Measurements from ENCODE around the gene KDM4C.

KDM4C gene

DNA sequence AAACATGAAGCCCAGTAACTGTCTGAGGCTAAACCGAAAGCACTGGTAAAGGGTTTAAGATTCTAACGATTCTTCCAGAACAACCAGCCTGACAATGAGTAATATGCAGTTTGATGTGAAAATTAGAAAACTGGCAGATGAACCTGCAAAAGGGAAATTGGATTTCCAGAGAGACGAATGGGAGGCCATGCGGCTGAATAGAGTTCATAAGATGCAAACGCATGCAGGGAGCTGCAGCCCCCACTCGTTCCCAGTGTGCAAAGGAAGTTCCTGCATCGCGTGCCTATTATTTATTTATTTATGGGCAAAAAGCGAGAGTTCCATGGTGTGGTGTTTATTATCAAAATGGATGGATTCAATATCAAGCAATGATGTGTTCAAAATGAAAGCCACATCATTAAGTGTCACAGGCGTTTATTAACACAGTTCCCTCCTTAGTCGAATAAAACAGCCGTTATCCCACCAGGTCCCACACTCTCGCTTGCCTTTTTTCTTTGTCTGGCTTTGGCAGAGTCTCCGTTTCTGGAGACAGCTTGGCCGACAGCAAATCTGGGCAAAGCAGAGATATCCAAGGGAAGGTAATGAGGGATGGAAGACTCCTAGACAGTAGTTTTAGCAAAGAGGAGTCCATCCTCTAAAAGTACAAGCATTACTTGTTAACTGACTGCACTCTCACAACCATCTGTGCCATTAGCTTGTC is 451.4 kb downstream of the KDM4C start:
- TF ChIP-seq EP300 (IDR thresholded peaks at IDR 0.05; ENCODE audit: borderline replicate concordance) (no peak), NFIC (IDR thresholded peaks at IDR 0.05) (no peak), YY1 (IDR thresholded peaks at IDR 0.05; ENCODE audit: low read depth) (no peak)
- TF ChIP-seq, protein P1, sequence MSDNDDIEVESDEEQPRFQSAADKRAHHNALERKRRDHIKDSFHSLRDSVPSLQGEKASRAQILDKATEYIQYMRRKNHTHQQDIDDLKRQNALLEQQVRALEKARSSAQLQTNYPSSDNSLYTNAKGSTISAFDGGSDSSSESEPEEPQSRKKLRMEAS (IDR thresholded peaks at IDR 0.05) = no peak

DNA sequence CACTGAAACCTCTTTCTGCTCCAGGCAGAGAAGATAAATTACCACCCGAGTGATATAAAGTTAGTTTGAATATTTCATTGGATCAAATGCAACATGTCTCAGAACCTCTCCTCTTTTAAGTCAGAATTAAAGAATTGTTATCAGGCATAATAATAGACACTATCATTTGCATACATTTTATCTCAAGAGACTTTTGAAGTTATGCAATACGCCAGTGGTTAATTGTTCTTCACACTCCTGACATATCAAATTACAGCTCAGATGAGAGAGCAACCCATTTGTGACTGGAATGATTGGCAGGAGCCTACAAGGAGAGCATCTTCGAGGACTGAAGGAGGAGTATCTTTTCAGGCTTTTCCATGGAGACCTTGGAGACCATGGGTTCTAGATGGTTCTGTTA is 452.2 kb downstream of the KDM4C start:
- TF ChIP-seq, protein P2, sequence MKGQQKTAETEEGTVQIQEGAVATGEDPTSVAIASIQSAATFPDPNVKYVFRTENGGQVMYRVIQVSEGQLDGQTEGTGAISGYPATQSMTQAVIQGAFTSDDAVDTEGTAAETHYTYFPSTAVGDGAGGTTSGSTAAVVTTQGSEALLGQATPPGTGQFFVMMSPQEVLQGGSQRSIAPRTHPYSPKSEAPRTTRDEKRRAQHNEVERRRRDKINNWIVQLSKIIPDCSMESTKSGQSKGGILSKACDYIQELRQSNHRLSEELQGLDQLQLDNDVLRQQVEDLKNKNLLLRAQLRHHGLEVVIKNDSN (IDR thresholded peaks at IDR 0.05) = no peak
- TF ChIP-seq TAF1 (IDR thresholded peaks at IDR 0.05; ENCODE audit: low read depth) (no peak), EP300 (IDR thresholded peaks at IDR 0.05; ENCODE audit: borderline replicate concordance) (no peak), EGR1 (IDR thresholded peaks at IDR 0.05) (no peak), CREB1 (IDR thresholded peaks at IDR 0.05; ENCODE audit: low read depth) (no peak), YY1 (IDR thresholded peaks at IDR 0.05; ENCODE audit: low read depth) (no peak), FOXM1 (IDR thresholded peaks at IDR 0.05; ENCODE audit: borderline replicate concordance, low read depth) (no peak), RAD21 (IDR thresholded peaks at IDR 0.05; ENCODE audit: low read depth) (no peak), TCF12 (IDR thresholded peaks at IDR 0.05; ENCODE audit: low read depth) (no peak), CEBPB (IDR thresholded peaks at IDR 0.05) (no peak), NFIC (IDR thresholded peaks at IDR 0.05) (no peak)
- TF ChIP-seq, protein P3, sequence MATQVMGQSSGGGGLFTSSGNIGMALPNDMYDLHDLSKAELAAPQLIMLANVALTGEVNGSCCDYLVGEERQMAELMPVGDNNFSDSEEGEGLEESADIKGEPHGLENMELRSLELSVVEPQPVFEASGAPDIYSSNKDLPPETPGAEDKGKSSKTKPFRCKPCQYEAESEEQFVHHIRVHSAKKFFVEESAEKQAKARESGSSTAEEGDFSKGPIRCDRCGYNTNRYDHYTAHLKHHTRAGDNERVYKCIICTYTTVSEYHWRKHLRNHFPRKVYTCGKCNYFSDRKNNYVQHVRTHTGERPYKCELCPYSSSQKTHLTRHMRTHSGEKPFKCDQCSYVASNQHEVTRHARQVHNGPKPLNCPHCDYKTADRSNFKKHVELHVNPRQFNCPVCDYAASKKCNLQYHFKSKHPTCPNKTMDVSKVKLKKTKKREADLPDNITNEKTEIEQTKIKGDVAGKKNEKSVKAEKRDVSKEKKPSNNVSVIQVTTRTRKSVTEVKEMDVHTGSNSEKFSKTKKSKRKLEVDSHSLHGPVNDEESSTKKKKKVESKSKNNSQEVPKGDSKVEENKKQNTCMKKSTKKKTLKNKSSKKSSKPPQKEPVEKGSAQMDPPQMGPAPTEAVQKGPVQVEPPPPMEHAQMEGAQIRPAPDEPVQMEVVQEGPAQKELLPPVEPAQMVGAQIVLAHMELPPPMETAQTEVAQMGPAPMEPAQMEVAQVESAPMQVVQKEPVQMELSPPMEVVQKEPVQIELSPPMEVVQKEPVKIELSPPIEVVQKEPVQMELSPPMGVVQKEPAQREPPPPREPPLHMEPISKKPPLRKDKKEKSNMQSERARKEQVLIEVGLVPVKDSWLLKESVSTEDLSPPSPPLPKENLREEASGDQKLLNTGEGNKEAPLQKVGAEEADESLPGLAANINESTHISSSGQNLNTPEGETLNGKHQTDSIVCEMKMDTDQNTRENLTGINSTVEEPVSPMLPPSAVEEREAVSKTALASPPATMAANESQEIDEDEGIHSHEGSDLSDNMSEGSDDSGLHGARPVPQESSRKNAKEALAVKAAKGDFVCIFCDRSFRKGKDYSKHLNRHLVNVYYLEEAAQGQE (IDR thresholded peaks at IDR 0.05; ENCODE audit: low read depth) = no peak

DNA sequence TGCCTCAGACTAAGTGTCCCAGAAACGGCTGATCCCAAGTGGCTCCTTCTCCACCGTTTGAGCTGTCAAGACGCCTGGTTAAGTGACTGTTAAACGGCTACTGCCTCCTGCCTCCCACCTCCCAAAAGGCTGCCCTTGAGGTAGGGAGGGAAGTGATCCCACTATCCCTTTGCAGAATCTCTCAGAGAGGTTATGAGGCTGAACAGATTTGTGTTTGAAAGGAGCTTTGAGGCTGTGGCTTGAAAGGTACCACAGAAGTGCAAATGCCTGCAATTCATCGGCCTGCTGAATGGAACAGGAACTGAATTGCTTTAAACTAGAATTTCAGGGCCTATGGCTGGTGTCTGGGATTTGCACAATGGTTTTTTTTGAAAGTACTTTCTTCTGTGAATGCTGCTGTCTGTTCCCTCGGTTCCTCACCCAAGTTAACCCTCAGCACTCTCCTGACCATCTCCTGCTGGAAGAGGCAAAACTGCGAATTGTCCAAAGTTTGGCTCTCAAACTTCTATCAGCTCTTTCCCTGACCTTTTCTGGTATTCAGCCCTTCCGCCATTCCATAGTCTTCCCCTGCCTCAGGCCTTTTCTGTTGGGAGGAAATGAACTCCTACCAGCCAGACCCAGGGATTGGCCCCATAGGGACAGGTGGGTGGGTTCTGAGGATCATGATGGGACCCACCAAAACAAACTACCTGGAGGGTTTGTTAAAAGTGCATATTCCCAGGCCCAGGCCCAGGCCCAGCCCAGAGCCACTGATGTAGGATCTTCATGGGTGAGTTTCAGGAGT is 453.3 kb downstream of the KDM4C start:
- no peak for TF ChIP-seq YY1 (IDR thresholded peaks at IDR 0.05; ENCODE audit: low read depth)

DNA sequence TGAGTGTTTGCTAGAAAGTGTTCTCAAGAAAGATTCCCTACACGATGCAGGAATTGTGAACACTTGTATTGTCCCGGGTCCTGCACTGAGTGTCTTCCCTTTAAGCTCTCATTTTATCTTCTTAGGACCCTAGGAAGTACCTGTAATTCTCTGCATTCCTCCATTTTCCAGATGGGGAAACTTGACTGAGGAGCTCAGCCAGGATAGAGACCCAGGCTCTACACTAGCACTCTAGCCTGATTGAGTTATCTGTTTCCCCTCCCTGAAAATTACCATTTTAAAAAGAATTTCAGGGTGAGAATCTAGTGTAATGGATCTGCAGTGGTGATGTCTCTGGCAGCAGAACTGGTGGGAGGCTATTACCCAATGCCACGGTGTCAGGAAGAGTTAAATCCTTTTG is 453.9 kb downstream of the KDM4C start:
- no peak for TF ChIP-seq RAD21 (IDR thresholded peaks at IDR 0.05; ENCODE audit: low read depth)
- TF ChIP-seq FOXM1 (IDR thresholded peaks at IDR 0.05; ENCODE audit: borderline replicate concordance, low read depth) = no peak
- no peak for TF ChIP-seq ZBTB7A (IDR thresholded peaks at IDR 0.05; ENCODE audit: low read depth)
- TF ChIP-seq CREB1 (IDR thresholded peaks at IDR 0.05; ENCODE audit: low read depth) = no peak
- TF ChIP-seq TAF1 (IDR thresholded peaks at IDR 0.05; ENCODE audit: low read depth) = no peak
- no peak for TF ChIP-seq TCF12 (IDR thresholded peaks at IDR 0.05; ENCODE audit: low read depth)
- no peak for TF ChIP-seq EP300 (IDR thresholded peaks at IDR 0.05; ENCODE audit: borderline replicate concordance)

DNA sequence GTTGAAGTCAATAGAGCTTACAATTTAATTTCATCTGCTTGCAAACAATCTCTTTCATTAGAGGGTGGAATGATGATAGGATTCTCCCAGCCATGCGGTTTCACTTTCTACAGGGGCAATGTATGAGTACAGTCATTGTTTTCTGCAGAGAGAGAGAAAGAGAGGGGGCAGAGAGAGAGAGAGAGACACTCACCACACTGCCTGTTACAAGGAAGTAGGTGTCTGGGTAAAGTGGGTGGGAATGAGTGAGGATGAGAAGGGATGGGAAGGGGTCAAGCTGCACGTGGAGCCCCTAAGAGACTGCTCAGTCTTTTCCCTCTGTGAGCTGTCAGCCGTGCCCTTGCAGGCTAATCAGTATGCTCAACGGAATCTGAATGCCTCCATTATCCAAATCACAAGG is 454.3 kb downstream of the KDM4C start:
- no peak for TF ChIP-seq TCF12 (IDR thresholded peaks at IDR 0.05; ENCODE audit: low read depth)
- no peak for TF ChIP-seq EP300 (IDR thresholded peaks at IDR 0.05; ENCODE audit: borderline replicate concordance)

DNA sequence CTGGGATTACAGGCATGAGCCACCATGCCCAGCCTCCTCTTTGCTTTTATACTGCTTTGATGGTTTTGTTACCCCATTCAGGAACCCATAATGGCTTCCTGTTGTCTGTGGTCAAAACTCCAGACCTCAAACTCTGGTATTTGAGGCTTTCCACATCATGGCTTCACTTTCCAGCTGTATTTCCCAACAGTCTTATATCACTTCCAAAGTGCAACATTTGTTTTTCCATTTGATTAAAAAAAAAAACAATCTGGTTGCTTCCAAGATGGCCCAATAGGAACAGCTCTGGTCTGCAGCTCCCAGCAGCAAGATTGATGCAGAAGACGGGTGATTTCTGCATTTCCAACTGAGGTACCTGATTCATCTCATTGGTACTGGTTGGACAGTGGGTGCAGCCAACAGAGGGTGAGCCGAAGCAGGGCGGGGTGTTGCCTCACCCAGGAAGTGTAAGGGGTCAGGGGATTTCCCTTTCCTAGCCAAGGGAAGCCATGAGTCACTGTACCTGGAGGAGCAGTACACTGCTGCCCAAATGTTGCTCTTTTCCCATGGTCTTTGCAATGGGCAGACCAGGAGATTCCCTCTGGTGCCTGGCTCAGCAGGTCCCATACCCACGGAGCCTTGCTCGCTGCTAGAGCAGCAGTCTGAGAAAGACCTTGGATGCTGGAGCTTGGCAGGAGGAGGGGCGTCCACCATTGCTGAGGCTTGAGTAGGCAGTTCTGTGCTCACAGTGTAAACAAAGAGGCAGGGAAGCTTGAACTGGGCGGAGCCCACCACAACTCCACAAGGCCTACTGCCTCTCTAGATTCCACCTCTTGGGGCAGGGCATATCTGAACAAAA is 458.4 kb downstream of the KDM4C start:
- TF ChIP-seq CEBPB (IDR thresholded peaks at IDR 0.05) (no peak), TCF12 (IDR thresholded peaks at IDR 0.05; ENCODE audit: low read depth) (no peak), CREB1 (IDR thresholded peaks at IDR 0.05; ENCODE audit: low read depth) (no peak), ZBTB7A (IDR thresholded peaks at IDR 0.05; ENCODE audit: low read depth) (no peak), TAF1 (IDR thresholded peaks at IDR 0.05; ENCODE audit: low read depth) (no peak), FOXM1 (IDR thresholded peaks at IDR 0.05; ENCODE audit: borderline replicate concordance, low read depth) (no peak), EGR1 (IDR thresholded peaks at IDR 0.05) (no peak), NFIC (IDR thresholded peaks at IDR 0.05) (no peak)
- TF ChIP-seq, protein P1 (IDR thresholded peaks at IDR 0.05) = no peak
- TF ChIP-seq, protein P3 (IDR thresholded peaks at IDR 0.05; ENCODE audit: low read depth) = no peak
- TF ChIP-seq, protein P2 (IDR thresholded peaks at IDR 0.05) = no peak
